Hepatocyte (in vitro differentiated cells): ENCODE results near the gene KLC1. TPM values are rescaled to one million over a fixed set of nuclear protein-coding genes. Genes with fewer than 3 reads are reported as not detected.

ENCODE experiments used
- DNase-seq: peaks from one replicate; pipeline ENCODE4 v3.0.0-alpha.2; 2016; ENCODE audit warnings: low spot score
- H2AFZ ChIP-seq: fragments of 200-600 bp; sonication (generic); 2 replicates; pipeline ENCODE4 v1.6.0; 2016; ENCODE audit warnings: antibody characterized with exemption, mild to moderate bottlenecking
- H3K27ac ChIP-seq: fragments of 200-600 bp; sonication (generic); 2 replicates; pipeline ENCODE4 v1.5.1; 2016; ENCODE audit warnings: mild to moderate bottlenecking
- H3K27me3 ChIP-seq: fragments of 200-600 bp; sonication (generic); 2 replicates; pipeline ENCODE4 v1.6.1; 2016
- H3K36me3 ChIP-seq: fragments of 200-600 bp; sonication (generic); replicated peaks from 2 replicates; pipeline ENCODE4 v1.5.1; 2016; ENCODE audit warnings: low read depth; ENCODE audit not compliant: insufficient read depth
- H3K4me1 ChIP-seq: fragments of 200-600 bp; sonication (generic); 2 replicates; pipeline ENCODE4 v1.5.1; 2016; ENCODE audit warnings: mild to moderate bottlenecking, moderate library complexity; ENCODE audit not compliant: insufficient read depth
- H3K4me2 ChIP-seq: fragments of 200-600 bp; sonication (generic); 2 replicates; pipeline ENCODE4 v1.6.0; 2016
- H3K4me3 ChIP-seq: fragments of 200-600 bp; sonication (generic); 2 replicates; pipeline ENCODE4 v1.5.1; 2016; ENCODE audit warnings: mild to moderate bottlenecking
- H3K79me2 ChIP-seq: fragments of 200-600 bp; sonication (generic); 2 replicates; pipeline ENCODE4 v1.6.0; 2017; ENCODE audit warnings: mild to moderate bottlenecking
- H3K9me2 ChIP-seq: fragments of 200-600 bp; sonication (generic); replicated peaks from 2 replicates; pipeline ENCODE4 v1.6.0; 2017; ENCODE audit warnings: mild to moderate bottlenecking; ENCODE audit not compliant: insufficient read depth
- H3K9me3 ChIP-seq: fragments of 200-600 bp; sonication (generic); 2 replicates; pipeline ENCODE4 v1.5.1; 2016; ENCODE audit warnings: low read depth, mild to moderate bottlenecking
- H4K20me1 ChIP-seq: fragments of 200-600 bp; sonication (generic); 2 replicates; pipeline ENCODE4 v1.6.0; 2016; ENCODE audit warnings: mild to moderate bottlenecking; ENCODE audit not compliant: insufficient read depth, poor library complexity, severe bottlenecking
- CTCF ChIP-seq: fragments of 200-600 bp; sonication (generic); IDR thresholded peaks from 2 replicates; pipeline ENCODE4 v1.5.1; 2016; ENCODE audit warnings: antibody characterized with exemption, mild to moderate bottlenecking; ENCODE audit not compliant: poor library complexity
- EZH2 ChIP-seq: fragments of 200-600 bp; sonication (generic); IDR thresholded peaks from 2 replicates; pipeline ENCODE4 v1.6.1; 2016; ENCODE audit warnings: antibody characterized with exemption, mild to moderate bottlenecking, borderline replicate concordance
- EZH2phosphoT487 ChIP-seq: fragments of 200-600 bp; sonication (generic); IDR thresholded peaks from one replicate; pipeline ENCODE4 v1.6.1; 2018; ENCODE audit warnings: antibody characterized with exemption, mild to moderate bottlenecking, low read depth, moderate library complexity; ENCODE audit not compliant: unreplicated experiment, severe bottlenecking
- WGBS: methylation state at CpG from one replicate; pipeline ENCODE4 v1.1.6; 2016; ENCODE audit warnings: low lambda C conversion rate; ENCODE audit errors: missing lambda C conversion rate; 5-methylcytosine and 5-hydroxymethylcytosine counted together
- polyA plus RNA-seq: library from polyadenylated mRNA; unstranded; fragments of >200 nt; fragmentation: Nextera tagmentation; extraction: Ambion mirVana; gene quantifications from 2 replicates; pipeline ENCODE4 v1.2.1, GENCODE V29; 2016
- total RNA-seq: library from RNA; depleted of rRNA; stranded (reverse); fragments of >200 nt; gene quantifications from 2 replicates; pipeline ENCODE4 v1.2.3, GENCODE V29; 2014

The KLC1 gene
- total and polyA plus RNA-seq, 2 experiments from 2014 or later = 95.4 to 115 TPM

GRCh38 chr14:103740991-103741689, 112.1 kb downstream of the KLC1 start:
- H3K79me2 ChIP-seq = no peaks in the 10 kb centered on the region
- TF ChIP-seq EZH2 = no peak
- no peak for TF ChIP-seq EZH2phosphoT487
- TF ChIP-seq CTCF = no peak
- no peaks in the 10 kb centered on the region for H3K27me3 ChIP-seq
- H3K4me1 ChIP-seq = no peaks in the 10 kb centered on the region
- H3K27ac ChIP-seq = no peak overlapping the region
- no peak overlapping the region for H2AFZ ChIP-seq
- 86% methylated on average over 14 of the region's 14 CpGs for whole genome bisulfite sequencing
- H3K4me3 ChIP-seq = no peak overlapping the region
- H3K9me2 ChIP-seq = no peaks in the 10 kb centered on the region
- H3K4me2 ChIP-seq = no peak overlapping the region
- no peaks in the 10 kb centered on the region for H4K20me1 ChIP-seq
- H3K36me3 ChIP-seq = no peaks in the 10 kb centered on the region
- H3K9me3 ChIP-seq = no peaks in the 10 kb centered on the region
- DNase-seq = no peak

GRCh38 chr14:103741876-103742275, 112.9 kb downstream of the KLC1 start:
- peak; percentile 3 for DNase-seq
- no peak overlapping the region for H3K4me2 ChIP-seq
- no peaks in the 10 kb centered on the region for H3K36me3 ChIP-seq
- H3K27me3 ChIP-seq = no peaks in the 10 kb centered on the region
- H2AFZ ChIP-seq = no peak overlapping the region
- no peaks in the 10 kb centered on the region for H3K9me3 ChIP-seq
- H4K20me1 ChIP-seq = no peaks in the 10 kb centered on the region
- WGBS = 96% methylated on average over 9 of the region's 9 CpGs
- TF ChIP-seq CTCF = no peak
- no peak for TF ChIP-seq EZH2
- TF ChIP-seq EZH2phosphoT487 = no peak
- H3K79me2 ChIP-seq = no peaks in the 10 kb centered on the region
- no peaks in the 10 kb centered on the region for H3K4me1 ChIP-seq
- no peaks in the 10 kb centered on the region for H3K9me2 ChIP-seq
- no peak overlapping the region for H3K27ac ChIP-seq
- no peak overlapping the region for H3K4me3 ChIP-seq

GRCh38 chr14:103742499-103743255, 113.7 kb downstream of the KLC1 start:
- DNase-seq = no peak
- Histone ChIP-seq H3K4me2 (no peak overlapping the region), H3K9me2 (no peaks in the 10 kb centered on the region), H2AFZ (no peak overlapping the region), H3K27ac (no peak overlapping the region), H3K4me1 (no peaks in the 10 kb centered on the region), H3K4me3 (no peak overlapping the region), H3K36me3 (no peaks in the 10 kb centered on the region), H4K20me1 (no peaks in the 10 kb centered on the region), H3K27me3 (no peaks in the 10 kb centered on the region), H3K9me3 (no peaks in the 10 kb centered on the region), H3K79me2 (no peaks in the 10 kb centered on the region)
- TF ChIP-seq EZH2 (no peak), CTCF (no peak), EZH2phosphoT487 (no peak)
- WGBS = 97% methylated on average over 14 of the region's 14 CpGs
